Measurements from ENCODE around the gene KAZN.

Gene KAZN

GRCh38 chr1:14903922-14904321 is 305.4 kb downstream of the KAZN start:
- no peak for DNase-seq (ENCODE audit: low read depth, low spot score)
- H3K4me3 ChIP-seq (ENCODE audit: low read length), result no peak overlapping the region

GRCh38 chr1:14906665-14907064 is 308.2 kb downstream of the KAZN start:
- no peak overlapping the region for H3K4me3 ChIP-seq (ENCODE audit: low read length)
- no peak for DNase-seq (ENCODE audit: low read depth, low spot score)

GRCh38 chr1:14907416-14907815 is 308.9 kb downstream of the KAZN start:
- DNase-seq (ENCODE audit: low read depth, low spot score), result no peak
- H3K4me3 ChIP-seq (ENCODE audit: low read length), result no peak overlapping the region

GRCh38 chr1:14909273-14909672 is 310.8 kb downstream of the KAZN start:
- H3K4me3 ChIP-seq (ENCODE audit: low read length), result no peak overlapping the region
- no peak for DNase-seq (ENCODE audit: low read depth, low spot score)

GRCh38 chr1:14909920-14910460 is 311.5 kb downstream of the KAZN start:
- H3K4me3 ChIP-seq (ENCODE audit: low read length), result no peak overlapping the region
- no peak for DNase-seq (ENCODE audit: low read depth, low spot score)

- no peak overlapping the region for H3K4me3 ChIP-seq (ENCODE audit: low read length)
- no peak for DNase-seq (ENCODE audit: low read depth, low spot score)
These were observed 312.7 kb downstream of the KAZN start for GRCh38 chr1:14910984-14911721.

GRCh38 chr1:14912839-14913481 is 314.5 kb downstream of the KAZN start:
- no peak for DNase-seq (ENCODE audit: low read depth, low spot score)
- no peak overlapping the region for H3K4me3 ChIP-seq (ENCODE audit: low read length)

- DNase-seq (ENCODE audit: low read depth, low spot score), result no peak
These were observed 315.1 kb downstream of the KAZN start for GRCh38 chr1:14913482-14914177.

GRCh38 chr1:14914351-14914988 is 316.0 kb downstream of the KAZN start:
- no peak overlapping the region for H3K4me3 ChIP-seq (ENCODE audit: low read length)
- DNase-seq (ENCODE audit: low read depth, low spot score), result no peak

More at GRCh38 chr1:14913482-14914177, 315.1 kb downstream of the KAZN start:
- no peak overlapping the region for H3K4me3 ChIP-seq (ENCODE audit: low read length)

- H3K4me3 ChIP-seq (ENCODE audit: low read length), result no peak overlapping the region
- peak; percentile 45 for DNase-seq (ENCODE audit: low read depth, low spot score)
These were observed 317.0 kb downstream of the KAZN start for GRCh38 chr1:14915356-14916054.

GRCh38 chr1:14919289-14919688 is 320.8 kb downstream of the KAZN start:
- DNase-seq (ENCODE audit: low read depth, low spot score), result no peak
- H3K4me3 ChIP-seq (ENCODE audit: low read length), result no peak overlapping the region

GRCh38 chr1:14919751-14920150 is 321.3 kb downstream of the KAZN start:
- no peak overlapping the region for H3K4me3 ChIP-seq (ENCODE audit: low read length)
- DNase-seq (ENCODE audit: low read depth, low spot score), result no peak

GRCh38 chr1:14921057-14921456 is 322.6 kb downstream of the KAZN start:
- no peak for DNase-seq (ENCODE audit: low read depth, low spot score)
- no peak overlapping the region for H3K4me3 ChIP-seq (ENCODE audit: low read length)

- DNase-seq (ENCODE audit: low read depth, low spot score), result no peak
- H3K4me3 ChIP-seq (ENCODE audit: low read length), result no peak overlapping the region
These were observed 324.6 kb downstream of the KAZN start for GRCh38 chr1:14922942-14923726.

GRCh38 chr1:14923727-14924452 is 325.4 kb downstream of the KAZN start:
- H3K4me3 ChIP-seq (ENCODE audit: low read length), result peak overlapping the region; percentile 25
- DNase-seq (ENCODE audit: low read depth, low spot score), result no peak

GRCh38 chr1:14924455-14925331 is 326.2 kb downstream of the KAZN start:
- peak overlapping the region; percentile 34 for H3K4me3 ChIP-seq (ENCODE audit: low read length)
- no peak for DNase-seq (ENCODE audit: low read depth, low spot score)
